ENCODE results near the gene WFIKKN1.

DNA sequence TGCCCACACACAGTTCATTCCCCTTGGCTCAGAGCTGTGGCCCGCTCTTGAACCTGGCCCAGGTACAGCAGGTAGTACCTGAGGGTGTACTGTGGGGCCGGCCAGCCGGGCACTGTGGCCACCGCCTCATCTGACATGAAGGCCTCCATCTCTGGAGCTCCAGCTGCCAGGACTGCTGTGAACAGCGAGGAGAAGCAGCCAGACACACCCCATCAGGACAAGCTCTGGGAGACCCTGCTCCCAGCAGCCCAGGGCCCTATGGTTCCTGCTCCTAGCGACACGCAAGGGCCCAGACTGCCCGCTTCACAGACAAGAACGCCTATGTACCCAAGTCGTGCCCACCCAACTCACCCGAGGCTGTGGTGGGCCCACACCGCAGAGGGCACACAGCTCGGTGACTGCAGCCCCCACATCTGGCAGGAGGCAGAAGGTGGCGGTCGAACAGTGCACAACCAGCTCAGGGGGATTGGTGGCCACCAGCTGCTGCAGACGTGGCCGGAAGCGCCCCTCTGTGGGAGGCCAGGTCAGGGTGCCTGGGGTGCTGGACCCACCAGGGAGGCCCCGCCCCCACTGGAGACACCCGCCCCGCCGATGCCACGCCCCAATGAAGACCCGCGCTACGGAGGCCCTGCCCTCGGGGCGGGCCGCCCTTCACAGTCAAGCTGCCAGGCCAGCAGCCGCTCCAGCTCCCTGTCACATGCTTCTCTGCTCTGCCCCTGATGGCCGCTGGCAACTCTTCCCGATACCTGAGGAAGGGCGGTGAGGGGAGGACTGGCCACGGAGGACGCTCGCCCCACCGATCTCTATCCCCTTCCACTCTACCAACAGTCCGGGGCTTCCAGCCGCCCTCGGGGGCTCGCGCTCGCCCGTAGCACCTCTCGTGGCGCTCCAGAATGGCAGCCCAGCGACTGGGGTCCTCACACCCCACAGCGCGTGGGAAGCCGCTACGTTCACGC lies 48.4 kb downstream of the WFIKKN1 start:
- TF ChIP-seq, protein P1, sequence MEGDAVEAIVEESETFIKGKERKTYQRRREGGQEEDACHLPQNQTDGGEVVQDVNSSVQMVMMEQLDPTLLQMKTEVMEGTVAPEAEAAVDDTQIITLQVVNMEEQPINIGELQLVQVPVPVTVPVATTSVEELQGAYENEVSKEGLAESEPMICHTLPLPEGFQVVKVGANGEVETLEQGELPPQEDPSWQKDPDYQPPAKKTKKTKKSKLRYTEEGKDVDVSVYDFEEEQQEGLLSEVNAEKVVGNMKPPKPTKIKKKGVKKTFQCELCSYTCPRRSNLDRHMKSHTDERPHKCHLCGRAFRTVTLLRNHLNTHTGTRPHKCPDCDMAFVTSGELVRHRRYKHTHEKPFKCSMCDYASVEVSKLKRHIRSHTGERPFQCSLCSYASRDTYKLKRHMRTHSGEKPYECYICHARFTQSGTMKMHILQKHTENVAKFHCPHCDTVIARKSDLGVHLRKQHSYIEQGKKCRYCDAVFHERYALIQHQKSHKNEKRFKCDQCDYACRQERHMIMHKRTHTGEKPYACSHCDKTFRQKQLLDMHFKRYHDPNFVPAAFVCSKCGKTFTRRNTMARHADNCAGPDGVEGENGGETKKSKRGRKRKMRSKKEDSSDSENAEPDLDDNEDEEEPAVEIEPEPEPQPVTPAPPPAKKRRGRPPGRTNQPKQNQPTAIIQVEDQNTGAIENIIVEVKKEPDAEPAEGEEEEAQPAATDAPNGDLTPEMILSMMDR (IDR thresholded peaks at IDR 0.05), result no peak
- peak; percentile 5 for TF ChIP-seq POLR2A (IDR thresholded peaks at IDR 0.05)
